Measurements from ENCODE around the gene ASMTL.
A peak's percentile ranks its signal among the peaks of the same experiment; 100 is the strongest.

ASMTL gene

DNA sequence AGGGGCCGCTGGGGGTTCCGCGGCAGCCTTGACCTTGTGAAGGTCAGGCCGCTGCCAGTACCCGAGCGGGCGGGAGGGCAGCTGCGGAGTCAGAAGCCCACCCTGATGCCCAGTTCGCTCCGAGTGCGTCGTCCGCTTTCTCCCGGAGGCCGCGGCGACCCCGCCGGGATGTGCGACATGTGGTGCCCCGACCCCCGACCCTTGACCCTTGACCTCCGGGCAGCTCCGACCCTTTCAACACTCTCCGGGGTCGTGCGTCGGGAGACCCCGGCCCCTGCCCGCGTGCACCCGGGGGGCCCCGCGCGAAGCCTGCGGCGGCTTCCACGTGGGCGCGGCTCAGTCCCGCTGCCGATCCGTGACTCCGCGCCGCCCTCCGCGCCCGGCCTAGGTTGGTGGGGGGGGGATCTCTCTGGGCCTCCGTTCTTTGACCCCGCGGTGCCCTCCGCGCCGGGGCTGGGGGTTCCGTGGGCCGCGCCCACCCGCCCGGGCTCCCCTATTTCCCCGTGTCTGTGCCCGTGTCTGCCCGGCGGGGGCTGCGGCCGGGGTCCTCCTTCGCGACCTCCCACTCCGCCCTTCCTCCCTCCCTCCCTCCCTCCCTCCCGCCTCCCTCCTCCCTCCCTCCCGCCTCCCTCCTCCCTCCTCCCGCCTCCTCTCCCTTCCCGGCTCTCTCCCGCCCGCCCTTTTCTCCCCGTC is 60.2 kb downstream of the ASMTL start:
- Histone ChIP-seq H3K27me3 (ENCODE audit: insufficient read depth, poor library complexity, severe bottlenecking) (no peaks in the 10 kb centered on the region), H3K27ac (replicated peaks) (peak overlapping the region; percentile 100), H3K4me3 (replicated peaks; ENCODE audit: insufficient read depth, low read length) (peak overlapping the region; percentile 41)
- TF ChIP-seq POLR2AphosphoS5 (IDR thresholded peaks at IDR 0.05; ENCODE audit: low read depth) (no peak; the same call in 1 of the 2 replicates), REST (IDR thresholded peaks at IDR 0.05; ENCODE audit: insufficient replicate concordance, low read depth) (no peak), SPI1 (IDR thresholded peaks at IDR 0.05; ENCODE audit: borderline replicate concordance, low read depth) (no peak), GABPA (IDR thresholded peaks at IDR 0.05; ENCODE audit: low read depth) (no peak)
- TF ChIP-seq, protein P1, sequence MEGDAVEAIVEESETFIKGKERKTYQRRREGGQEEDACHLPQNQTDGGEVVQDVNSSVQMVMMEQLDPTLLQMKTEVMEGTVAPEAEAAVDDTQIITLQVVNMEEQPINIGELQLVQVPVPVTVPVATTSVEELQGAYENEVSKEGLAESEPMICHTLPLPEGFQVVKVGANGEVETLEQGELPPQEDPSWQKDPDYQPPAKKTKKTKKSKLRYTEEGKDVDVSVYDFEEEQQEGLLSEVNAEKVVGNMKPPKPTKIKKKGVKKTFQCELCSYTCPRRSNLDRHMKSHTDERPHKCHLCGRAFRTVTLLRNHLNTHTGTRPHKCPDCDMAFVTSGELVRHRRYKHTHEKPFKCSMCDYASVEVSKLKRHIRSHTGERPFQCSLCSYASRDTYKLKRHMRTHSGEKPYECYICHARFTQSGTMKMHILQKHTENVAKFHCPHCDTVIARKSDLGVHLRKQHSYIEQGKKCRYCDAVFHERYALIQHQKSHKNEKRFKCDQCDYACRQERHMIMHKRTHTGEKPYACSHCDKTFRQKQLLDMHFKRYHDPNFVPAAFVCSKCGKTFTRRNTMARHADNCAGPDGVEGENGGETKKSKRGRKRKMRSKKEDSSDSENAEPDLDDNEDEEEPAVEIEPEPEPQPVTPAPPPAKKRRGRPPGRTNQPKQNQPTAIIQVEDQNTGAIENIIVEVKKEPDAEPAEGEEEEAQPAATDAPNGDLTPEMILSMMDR (IDR thresholded peaks at IDR 0.05; ENCODE audit: insufficient read depth, low read length) = no peak
- DNase-seq (ENCODE audit: low read depth in 1 of 2, low spot score in 1 of 2) = peak in 1 of 2 experiments; percentile 57

DNA sequence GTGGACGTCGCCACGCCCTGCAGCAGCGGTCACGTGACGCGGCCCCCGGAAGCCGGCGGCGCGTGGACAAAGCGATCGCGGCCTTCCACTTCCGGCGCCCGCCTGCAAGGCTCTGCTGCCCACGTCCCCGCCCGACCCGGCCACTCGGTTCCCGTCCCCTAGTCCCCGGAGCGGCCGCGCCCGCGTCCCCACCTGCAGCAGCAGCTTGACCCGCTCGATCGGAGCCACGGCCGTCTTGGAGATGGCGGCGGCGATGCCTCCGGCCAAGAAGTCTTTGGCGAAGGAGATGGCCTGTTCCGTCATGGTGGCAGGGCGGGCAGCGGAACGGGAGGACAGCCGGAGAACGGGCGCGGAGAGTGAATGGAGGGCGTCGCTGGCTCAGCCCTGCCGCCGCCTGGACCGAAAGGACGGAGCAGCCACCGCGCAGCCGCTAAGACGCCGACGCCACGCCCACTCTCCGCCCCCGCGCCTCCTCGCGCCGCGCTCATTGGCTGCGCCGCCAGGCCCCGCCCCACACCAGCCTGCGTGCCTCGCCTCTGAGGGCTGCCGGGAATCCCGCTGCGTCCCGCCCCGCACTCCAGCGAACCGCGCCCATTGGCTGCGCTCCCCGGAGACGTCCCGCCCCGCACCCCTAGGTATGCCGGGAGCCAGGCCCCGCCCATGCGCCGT is 60.9 kb downstream of the ASMTL start, which contains the start of gene SLC25A6:
TSS of gene SLC25A6 (minus strand) at position 407 of the 669 bp plus-strand sequence. CDS start at position 303, 104 bp downstream.
- no peaks in the 10 kb centered on the region for H3K27me3 ChIP-seq (ENCODE audit: insufficient read depth, poor library complexity, severe bottlenecking)
- TF ChIP-seq SPI1 (IDR thresholded peaks at IDR 0.05; ENCODE audit: borderline replicate concordance, low read depth) (0 out of 2 replicates have a peak, but pooled peaks have one; percentile 0), POLR2AphosphoS5 (IDR thresholded peaks at IDR 0.05; ENCODE audit: low read depth) (peak; percentile 75), REST (IDR thresholded peaks at IDR 0.05; ENCODE audit: insufficient replicate concordance, low read depth) (peak; percentile 70), GABPA (IDR thresholded peaks at IDR 0.05; ENCODE audit: low read depth) (peak; percentile 71)
- TF ChIP-seq, protein P1 (IDR thresholded peaks at IDR 0.05; ENCODE audit: insufficient read depth, low read length) = no peak
- DNase-seq (ENCODE audit: low read depth in 1 of 2, low spot score in 1 of 2) = peak; percentile 78 to 98
- peak within 1 kb of the TSS; percentile 100 for H3K27ac ChIP-seq (replicated peaks)
- H3K4me3 ChIP-seq (replicated peaks; ENCODE audit: insufficient read depth, low read length) = peak within 1 kb of the TSS; percentile 81

DNA sequence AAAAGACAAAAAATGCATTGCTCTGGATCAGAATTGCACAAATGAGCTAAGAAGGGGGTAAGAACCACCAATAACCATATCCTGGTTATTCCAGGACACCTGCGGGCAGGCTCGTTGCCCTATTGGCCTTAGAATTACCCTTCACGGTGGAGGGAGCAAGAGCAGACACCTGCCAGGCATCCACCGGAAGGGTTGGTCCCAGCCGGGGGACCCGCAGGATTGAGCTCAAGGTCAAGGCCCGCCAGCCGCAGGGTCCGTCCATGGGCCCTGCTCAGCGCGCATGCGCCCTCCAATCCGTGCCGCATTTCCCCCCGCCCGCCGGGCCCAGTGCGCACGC is 61.4 kb downstream of the ASMTL start:
- Histone ChIP-seq H3K27ac (replicated peaks) (peak overlapping the region; percentile 100), H3K27me3 (ENCODE audit: insufficient read depth, poor library complexity, severe bottlenecking) (no peaks in the 10 kb centered on the region), H3K4me3 (replicated peaks; ENCODE audit: insufficient read depth, low read length) (peak overlapping the region; percentile 81)
- DNase-seq (ENCODE audit: low read depth in 1 of 2, low spot score in 1 of 2) = peak in 1 of 2 experiments; percentile 69
- TF ChIP-seq, protein P1 (IDR thresholded peaks at IDR 0.05; ENCODE audit: insufficient read depth, low read length) = no peak
- TF ChIP-seq SPI1 (IDR thresholded peaks at IDR 0.05; ENCODE audit: borderline replicate concordance, low read depth) = peak; percentile 23; the same call in 1 of the 2 replicates

All from HL-60 (cell line).